K562 (cell line): ENCODE data around the gene FUBP3. TPM values are rescaled to one million over a fixed set of nuclear protein-coding genes. Genes with fewer than 3 reads are reported as not detected.

Experiments used
- E2F6 ChIP-seq, 2 experiments: IDR thresholded peaks; 2 replicates each; pipeline ENCODE4 v1.6.1; 2011; ENCODE audit warnings: borderline replicate concordance in 1 of 2, control low read depth in 1 of 2, low read depth in 1 of 2, low read length in 1 of 2, mild to moderate bottlenecking in 1 of 2, mixed read lengths in 1 of 2, moderate library complexity in 1 of 2; ENCODE audit not compliant: insufficient read depth in 1 of 2, insufficient read length in 1 of 2, poor library complexity in 1 of 2, severe bottlenecking in 1 of 2; ENCODE audit errors: extremely low read depth in 1 of 2
- NR4A1 ChIP-seq, 2 experiments: fragments of 250-450 bp in 1 of 2; fragments of 450-650 bp in 1 of 2; sonication (Bioruptor Pico) in 1 of 2; IDR thresholded peaks; 2 replicates each; pipeline versions ENCODE4 v1.4.0 to v1.6.1; 2016 to 2020; ENCODE audit warnings: mild to moderate bottlenecking in 2 of 2, missing compliant biosample characterization in 1 of 2, missing genetic modification characterization in 1 of 2, moderate library complexity in 1 of 2
- SMAD3 ChIP-seq: fragments of 450-650 bp; formaldehyde crosslinking; conservative IDR thresholded peaks from 2 replicates; pipeline ENCODE4 v1.4.0; 2020; ENCODE audit warnings: mild to moderate bottlenecking
- ZNF655 ChIP-seq: fragments of 250-450 bp; sonication (Bioruptor Pico); IDR thresholded peaks from 2 replicates; pipeline ENCODE4 v1.5.0; 2021
- polyA plus RNA-seq, 8 experiments: library from polyadenylated mRNA; depleted of rRNA in 4 of 8; stranded (reverse) in 5 of 8; unstranded in 3 of 8; fragments of >200 nt; fragmentation: Nextera tagmentation in 2 of 8; fragmentation: Illumina TruSeq in 1 of 8; extraction: Ambion mirVana in 2 of 8; extraction: Trizol in 1 of 8; gene quantifications; 2 replicates each; pipeline versions ENCODE4 v1.2.1 to v1.2.3, GENCODE V29; 2011 to 2014; ENCODE audit warnings: inconsistent platforms in 1 of 8, missing spikeins in 1 of 8
- total RNA-seq, 7 experiments: library from RNA; depleted of rRNA in 6 of 7; stranded (reverse); fragments of >200 nt in 6 of 7; fragmentation: Illumina TruSeq in 2 of 7; extraction: Trizol in 2 of 7; gene quantifications; 2 replicates each; pipeline versions ENCODE4 v1.2.1 to v1.2.3, GENCODE V29; 2011 to 2021; ENCODE audit warnings: low replicate concordance in 1 of 7
- TF ChIP-seq, protein P1 (sequence below): fragments of 450-650 bp; formaldehyde crosslinking; IDR thresholded peaks from 2 replicates; pipeline ENCODE4 v1.4.0; 2022; ENCODE audit warnings: mild to moderate bottlenecking, moderate library complexity
- TF ChIP-seq, protein P2 (sequence below): sonication (generic); formaldehyde crosslinking; IDR thresholded peaks from 2 replicates; pipeline ENCODE4 v1.5.0; 2020; ENCODE audit warnings: missing genetic modification reagents

Gene FUBP3
- total and polyA plus RNA-seq, 9 of the 15 experiments (the other 6 are each of a cell fraction or from before 2014, with no cell fraction given) = 3.0 to 64.0 (median 48.1) TPM

- no peak for TF ChIP-seq NR4A1 (CRISPR knock-in tag; IDR thresholded peaks at IDR 0.05)
- TF ChIP-seq NR4A1 (tag; IDR thresholded peaks at IDR 0.05) = no peak
- no peak for TF ChIP-seq ZNF655 (CRISPR knock-in tag)
- TF ChIP-seq, protein P1, sequence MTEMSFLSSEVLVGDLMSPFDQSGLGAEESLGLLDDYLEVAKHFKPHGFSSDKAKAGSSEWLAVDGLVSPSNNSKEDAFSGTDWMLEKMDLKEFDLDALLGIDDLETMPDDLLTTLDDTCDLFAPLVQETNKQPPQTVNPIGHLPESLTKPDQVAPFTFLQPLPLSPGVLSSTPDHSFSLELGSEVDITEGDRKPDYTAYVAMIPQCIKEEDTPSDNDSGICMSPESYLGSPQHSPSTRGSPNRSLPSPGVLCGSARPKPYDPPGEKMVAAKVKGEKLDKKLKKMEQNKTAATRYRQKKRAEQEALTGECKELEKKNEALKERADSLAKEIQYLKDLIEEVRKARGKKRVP = no peak
- TF ChIP-seq, protein P2, sequence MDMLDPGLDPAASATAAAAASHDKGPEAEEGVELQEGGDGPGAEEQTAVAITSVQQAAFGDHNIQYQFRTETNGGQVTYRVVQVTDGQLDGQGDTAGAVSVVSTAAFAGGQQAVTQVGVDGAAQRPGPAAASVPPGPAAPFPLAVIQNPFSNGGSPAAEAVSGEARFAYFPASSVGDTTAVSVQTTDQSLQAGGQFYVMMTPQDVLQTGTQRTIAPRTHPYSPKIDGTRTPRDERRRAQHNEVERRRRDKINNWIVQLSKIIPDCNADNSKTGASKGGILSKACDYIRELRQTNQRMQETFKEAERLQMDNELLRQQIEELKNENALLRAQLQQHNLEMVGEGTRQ (CRISPR knock-in tag) = no peak
- TF ChIP-seq SMAD3 (CRISPR knock-in tag) = no peak
- peak in 1 of 2 experiments; percentile 28 for TF ChIP-seq E2F6 (IDR thresholded peaks at IDR 0.05; ENCODE audit: borderline replicate concordance in 1 of 2, extremely low read depth in 1 of 2, insufficient read depth in 1 of 2, insufficient read length in 1 of 2, low read depth in 1 of 2, low read length in 1 of 2, poor library complexity in 1 of 2, severe bottlenecking in 1 of 2)
These were observed 93.1 kb downstream of the FUBP3 start (continued) for GRCh38 chr9:130672466-130672865.
